HG03139 (cell line): ENCODE measurements around the gene UBALD1.
"Not testable (repeated sequence)": the region's sequence is repeated elsewhere in the genome, so short reads cannot be mapped to it uniquely, and the experiment has no call there.

Source experiments
- ATAC-seq: cut with Tn5 transposase; IDR thresholded peaks from one replicate; pipeline ENCODE4 v1.9.1; 2021; ENCODE audit not compliant: unreplicated experiment

The UBALD1 gene

GRCh38 chr16:4599037-4599436, 15.7 kb downstream of the UBALD1 start:
- no peak for ATAC-seq

DNA sequence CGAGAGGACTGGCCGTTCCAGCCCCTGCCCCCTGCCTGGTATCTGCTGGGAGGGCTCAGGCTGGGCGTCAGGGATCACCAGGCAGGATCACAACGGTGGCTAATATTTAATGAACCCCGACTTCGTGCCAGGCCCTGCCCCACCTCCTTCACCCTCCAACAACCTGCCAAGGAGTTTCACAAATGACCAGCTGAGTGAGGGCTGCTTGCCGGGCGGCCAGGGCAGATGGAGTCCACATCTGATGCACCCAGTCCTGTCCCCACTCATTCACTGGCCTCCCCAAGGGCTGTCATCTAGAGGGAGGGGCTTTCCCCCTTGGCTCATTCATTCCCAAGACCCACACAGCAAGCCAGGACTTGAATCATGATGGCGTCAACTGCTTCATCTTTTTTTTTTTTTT, 17.5 kb downstream of the UBALD1 start:
- ATAC-seq, result no peak

DNA sequence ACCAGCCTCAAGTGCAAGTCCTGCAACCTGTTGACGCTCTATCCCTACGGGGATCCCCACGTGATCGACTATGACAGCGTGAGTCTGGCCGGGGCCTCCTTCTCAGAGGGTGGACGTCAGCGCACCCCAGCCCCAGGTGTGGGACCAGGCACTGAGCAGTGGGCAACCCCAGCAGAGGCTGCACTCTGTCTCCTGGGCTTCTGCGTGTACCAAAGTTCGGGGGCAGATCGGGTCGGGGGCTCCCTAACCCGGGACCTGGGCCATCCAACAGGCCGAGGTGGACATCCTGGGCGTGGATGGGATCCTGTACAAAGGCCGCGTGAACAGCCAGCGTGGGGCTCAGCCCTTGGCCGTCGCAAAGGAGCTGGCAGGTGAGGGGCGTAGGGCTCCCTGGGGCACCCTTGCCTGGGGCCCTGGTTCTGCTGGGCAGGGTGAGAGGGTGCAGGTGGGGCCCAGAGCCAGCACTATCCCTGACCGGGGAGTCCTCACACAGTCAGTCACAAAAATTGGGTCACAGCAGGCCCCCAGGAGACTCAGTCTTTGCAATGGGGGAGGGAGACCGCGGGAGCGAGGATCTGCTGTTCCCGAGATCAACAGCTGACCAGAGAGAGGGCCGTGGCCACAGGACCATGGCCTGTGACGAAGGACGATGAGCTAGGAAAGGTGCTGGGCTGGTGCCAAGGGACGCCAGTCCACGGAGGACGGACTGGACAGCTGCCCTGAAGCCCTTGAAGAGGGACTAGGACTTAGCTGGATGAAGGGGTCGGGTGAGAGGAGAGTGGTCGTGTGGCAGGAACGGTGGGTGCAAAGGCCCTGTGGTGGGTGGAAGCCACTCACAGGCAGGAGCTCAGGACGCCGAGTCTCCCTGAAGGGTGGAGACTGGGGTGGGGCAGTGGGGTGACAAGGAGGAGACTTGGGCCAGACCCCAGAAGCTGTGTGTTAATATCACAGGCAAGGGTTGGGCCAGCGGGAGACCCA, 20.0 kb downstream of the UBALD1 start:
- ATAC-seq, result no peak

GRCh38 chr16:4593086-4593485, 21.6 kb downstream of the UBALD1 start:
- no peak for ATAC-seq

DNA sequence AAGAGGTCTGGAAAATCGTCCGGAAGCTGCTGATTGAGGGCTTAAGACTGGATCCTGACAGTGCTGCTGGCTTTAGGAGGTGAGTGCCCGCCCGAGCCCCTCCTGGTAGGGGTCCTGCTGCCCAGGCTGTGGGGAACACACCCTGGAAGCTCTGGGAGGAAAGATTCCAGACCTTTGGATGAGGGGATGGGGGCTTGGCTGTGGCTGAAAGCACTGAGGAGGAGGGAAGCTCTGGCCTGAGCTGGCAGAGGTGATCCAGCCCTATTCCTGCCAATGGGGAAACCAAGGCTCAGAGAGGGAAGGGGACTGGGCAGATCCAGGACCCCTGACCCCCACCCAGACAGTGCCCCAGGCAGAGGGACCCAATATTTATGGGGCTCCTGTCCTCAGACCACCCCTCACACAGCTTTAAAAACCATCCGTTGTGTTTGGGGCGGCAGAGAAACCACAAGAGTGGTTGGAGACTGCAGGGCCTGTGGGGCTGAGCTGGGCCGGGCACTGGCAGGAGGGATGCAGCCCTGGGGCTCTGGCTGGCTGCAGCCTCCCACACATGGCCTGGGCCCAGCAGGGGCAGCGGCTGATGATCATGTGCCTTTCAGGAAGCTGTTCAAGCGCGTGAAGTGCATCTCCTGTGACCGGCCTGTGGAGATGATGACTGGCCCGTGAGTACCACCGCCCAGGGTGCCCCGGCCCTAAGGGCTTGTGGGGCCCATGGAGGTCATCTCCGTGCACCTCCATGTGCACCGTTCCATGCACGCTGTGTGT, 22.8 kb downstream of the UBALD1 start:
- no peak for ATAC-seq

- no peak for ATAC-seq
These were observed 23.5 kb downstream of the UBALD1 start for GRCh38 chr16:4591191-4591590.

- no peak for ATAC-seq
These were observed 25.7 kb downstream of the UBALD1 start for GRCh38 chr16:4588961-4589360.

DNA sequence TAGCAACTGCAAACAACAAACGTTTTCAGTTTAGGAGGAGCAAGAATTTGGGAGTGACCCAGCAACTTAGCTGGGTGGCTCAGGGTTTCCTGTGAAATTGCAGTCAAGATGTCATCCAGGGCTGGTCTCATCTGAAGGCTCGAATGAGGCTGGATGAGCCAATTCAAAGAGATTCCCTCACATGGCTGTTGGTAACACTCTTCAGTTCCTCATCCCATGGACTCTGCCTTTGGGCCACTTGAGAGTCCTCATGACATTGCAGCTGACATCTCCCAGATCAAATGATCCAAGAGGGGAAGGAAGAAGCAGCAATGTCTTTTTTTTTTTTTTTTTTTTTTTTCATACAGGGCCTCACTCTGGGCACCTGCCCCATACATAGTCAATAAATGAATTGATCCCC, 26.3 kb downstream of the UBALD1 start:
- no peak for ATAC-seq

GRCh38 chr16:4586291-4586690, 28.4 kb downstream of the UBALD1 start:
- ATAC-seq, result no peak

DNA sequence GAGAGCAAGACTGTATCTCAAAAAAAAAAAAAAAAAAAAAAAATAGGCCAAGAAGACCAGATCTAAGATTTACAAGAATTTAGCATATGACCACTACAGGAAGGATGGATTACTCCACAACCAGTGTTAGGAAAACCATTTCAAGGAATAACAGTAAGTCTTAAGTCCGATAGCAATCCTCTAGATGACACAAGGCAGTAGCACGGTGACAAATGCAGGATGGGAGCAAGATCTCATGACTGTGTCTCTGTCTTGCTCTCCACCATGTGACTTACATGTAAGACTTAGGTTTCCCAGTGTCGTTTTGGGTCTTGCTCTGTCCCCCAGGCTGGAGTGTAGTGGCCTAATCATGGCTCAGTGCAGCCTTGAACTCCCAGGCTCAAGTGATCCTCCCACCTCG, 30.8 kb downstream of the UBALD1 start:
- ATAC-seq, result no peak

- no peak for ATAC-seq
These were observed 34.4 kb downstream of the UBALD1 start for GRCh38 chr16:4580250-4580649.

- ATAC-seq, result no peak
These were observed 35.6 kb downstream of the UBALD1 start for GRCh38 chr16:4578961-4579530.

DNA sequence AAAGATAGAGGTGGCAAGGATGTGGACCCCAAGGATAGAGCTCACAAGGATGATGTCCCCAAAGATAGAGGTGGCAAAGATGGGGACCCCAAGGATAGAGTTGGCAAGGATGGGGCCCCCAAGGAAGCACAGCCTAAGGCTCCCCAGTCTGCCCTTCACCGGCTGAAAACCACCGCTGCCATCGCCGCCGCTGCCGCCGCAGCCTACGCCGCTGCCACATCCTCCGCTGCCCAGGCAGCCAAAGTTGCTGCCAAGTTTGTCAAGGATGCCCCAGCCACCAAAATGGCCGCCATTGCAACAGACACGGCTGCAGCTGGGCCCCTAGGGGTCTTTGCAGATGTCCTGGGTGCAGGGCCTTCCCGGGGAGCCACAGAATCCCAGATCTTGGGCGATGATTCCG, 38.7 kb downstream of the UBALD1 start:
- no peak for ATAC-seq

DNA sequence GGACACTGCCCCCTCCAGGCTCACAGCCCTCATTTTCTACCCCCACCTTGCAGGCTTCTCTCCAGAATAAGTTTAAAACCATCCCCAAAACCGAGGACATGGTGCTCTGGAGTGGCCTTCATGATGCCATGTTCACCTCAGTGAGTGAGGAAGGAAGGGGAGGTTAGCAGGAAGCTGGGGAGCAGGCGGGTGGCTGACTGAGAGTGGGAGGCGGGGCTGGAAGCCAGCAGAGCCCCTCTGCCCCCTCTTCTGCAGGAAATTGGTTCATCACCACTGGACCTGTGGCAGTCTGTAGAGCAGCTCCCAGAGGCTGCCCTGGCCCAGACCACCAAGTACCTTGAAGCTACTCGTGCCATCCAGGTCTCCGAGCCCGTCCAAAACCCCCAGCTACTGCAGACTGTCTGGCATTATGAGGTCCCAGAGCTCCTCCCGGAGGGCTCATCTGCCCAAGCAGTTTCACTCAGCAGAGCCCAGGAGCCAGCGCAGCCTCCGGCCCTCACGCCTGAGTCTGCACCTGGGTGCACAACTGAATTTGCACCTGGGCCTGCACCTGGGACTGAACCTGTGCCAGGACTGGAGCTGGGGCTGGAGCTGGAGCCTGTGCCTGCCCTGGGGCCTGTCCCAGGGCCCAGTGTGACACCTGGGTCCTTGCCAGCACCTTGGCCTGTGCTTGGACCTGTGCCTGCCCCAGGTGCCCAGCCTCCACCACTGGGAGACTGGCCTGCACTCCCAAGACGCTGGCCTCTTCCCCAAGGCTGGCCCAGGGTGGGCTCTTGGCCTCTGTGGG, 39.6 kb downstream of the UBALD1 start:
- no peak for ATAC-seq

DNA sequence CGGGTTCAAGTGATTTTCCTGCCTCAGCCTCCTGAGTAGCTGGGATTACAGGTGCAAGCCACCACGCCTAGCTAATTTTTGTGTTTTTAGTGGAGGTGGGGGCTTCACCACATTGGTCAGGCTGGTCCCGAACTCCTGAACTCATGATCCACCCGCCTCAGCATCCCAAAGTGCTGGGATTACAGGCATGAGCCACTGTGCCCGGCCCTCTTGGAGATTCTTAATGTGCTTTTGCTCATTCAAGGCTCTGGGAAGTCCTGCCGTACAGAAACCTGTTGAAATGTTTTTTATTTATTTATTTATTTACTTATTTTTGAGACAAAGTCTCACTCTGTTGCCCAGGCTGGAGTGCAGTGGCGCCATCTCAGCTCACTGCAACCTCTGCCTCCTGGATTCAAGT, 40.8 kb downstream of the UBALD1 start:
- not testable (repeated sequence) for ATAC-seq

DNA sequence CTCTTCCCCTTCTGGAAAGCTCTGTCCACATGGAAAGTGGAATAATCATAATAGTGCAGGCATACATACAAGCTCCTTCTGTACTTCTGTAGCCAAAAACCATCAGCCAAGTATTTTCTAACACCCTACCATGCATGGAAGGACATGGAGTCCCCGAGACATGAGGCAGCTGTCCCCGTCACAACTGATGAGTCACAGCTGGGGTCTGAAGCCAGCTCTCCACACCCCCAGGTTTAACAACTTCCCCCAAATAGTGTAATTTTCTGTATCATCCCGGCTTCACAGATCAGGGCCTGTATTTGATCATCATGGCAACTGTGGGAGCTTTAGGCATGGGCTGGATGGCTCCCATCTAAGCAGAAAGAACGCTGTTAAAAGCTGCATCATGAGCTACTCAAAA, 42.0 kb downstream of the UBALD1 start:
- no peak for ATAC-seq

GRCh38 chr16:4570688-4571321, 43.9 kb downstream of the UBALD1 start:
- ATAC-seq, result no peak

DNA sequence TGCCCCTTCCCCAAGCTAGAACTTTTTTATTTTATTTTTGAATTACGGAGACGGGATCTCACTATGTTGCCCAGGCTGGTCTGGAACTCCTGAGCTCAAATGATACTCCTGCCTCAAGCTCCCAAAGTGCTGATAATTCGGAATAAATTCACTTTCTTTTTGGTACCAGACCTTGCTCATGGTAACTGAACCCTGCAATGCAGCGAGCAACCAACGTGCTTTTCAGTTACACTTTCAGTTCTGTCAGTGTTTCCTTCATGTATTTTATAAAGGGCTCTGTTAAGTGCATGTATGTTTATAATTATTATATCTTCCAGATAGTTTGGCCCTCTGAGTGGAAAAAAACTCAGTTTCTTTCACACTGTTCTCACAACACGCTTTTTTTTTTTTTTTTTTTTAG, 44.6 kb downstream of the UBALD1 start:
- no peak for ATAC-seq

DNA sequence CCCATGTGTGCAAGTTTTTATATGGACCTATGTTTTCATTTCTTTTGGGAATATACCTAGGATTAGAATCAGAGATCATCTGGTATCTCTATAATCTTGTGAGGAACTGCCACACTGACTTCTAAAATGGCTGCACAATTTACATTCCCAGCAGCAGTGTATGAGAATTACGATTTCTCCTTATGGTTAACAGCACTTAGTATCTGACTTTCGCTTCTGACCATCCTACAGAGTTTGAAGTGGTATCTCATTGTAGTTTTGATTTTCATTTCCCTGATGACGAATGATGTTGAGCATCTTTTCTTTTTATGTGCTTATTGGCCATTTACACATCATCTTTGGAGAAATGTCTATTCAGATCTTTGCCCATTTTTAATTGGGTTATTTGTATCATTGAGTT, 48.5 kb downstream of the UBALD1 start:
- ATAC-seq, result no peak

- ATAC-seq, result no peak
These were observed 49.9 kb downstream of the UBALD1 start for GRCh38 chr16:4564661-4565267.
